Activated effector memory CD4-positive, alpha-beta T cell treated with Interleukin-2 at 50 U/mL for 16 hours (primary cell): ENCODE measurements around the gene TAF13.
A peak's percentile ranks its signal among the peaks of the same experiment; 100 is the strongest.

Experiments used
- DNase-seq: peaks from one replicate; pipeline ENCODE4 v3.0.0-alpha.2; 2020

Gene TAF13, protein sequence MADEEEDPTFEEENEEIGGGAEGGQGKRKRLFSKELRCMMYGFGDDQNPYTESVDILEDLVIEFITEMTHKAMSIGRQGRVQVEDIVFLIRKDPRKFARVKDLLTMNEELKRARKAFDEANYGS

DNA sequence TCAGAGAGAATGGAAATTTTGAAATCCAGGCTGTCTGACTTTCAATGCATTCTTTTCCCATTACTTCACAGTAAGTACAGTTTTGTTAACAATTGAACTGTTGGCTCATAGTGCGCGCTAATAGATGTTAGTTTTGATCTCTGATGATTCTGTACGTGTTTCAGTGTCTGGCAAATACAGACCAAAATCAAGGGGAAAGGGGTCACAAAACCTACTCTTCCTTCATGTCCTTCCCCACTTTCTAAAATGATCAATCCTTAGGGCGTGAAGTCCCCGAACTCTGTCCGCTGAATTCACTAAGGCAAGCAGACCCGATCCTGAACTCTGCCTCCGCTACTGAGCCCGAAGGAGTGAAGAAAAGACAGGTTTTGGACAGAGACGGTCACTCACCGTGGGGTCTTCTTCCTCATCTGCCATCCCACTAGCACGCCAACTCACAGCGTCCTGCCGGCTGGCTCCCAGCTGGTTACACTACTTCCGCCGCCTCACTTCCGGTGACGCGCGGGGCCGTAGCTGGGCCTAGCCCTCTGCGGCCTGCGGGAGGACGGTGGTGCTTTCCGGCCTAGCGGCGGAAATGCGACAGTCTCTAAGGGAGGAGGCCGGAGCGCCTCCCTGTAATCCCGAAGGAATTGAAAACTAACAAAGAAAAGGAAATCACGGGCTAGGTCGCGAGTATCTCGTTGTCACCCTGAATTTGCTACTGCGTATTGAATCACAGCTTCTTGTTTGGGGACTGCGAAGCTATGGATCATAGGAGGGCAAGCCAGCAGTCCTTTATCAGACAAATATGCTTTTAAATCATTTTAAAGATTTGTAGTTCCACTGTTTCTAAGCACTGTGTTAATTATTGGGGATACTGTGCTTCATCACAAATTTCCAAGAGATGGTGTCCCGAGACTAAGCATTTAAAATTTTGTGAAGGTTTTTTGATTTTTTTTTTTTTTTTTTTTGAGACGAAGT lies at the start of gene TAF13:
Gene TAF13, minus strand, starts transcription at position 473 of the 960 bp plus-strand sequence. Its CDS starts 56 bp downstream, at position 417.
- peak; percentile 82 for DNase-seq

GRCh38 chr1:109120356-109120755 lies 44.6 kb upstream of the TAF13 start:
- no peak for DNase-seq

- no peak for DNase-seq
These were observed 42.3 kb upstream of the TAF13 start for GRCh38 chr1:109118089-109118488.

DNA sequence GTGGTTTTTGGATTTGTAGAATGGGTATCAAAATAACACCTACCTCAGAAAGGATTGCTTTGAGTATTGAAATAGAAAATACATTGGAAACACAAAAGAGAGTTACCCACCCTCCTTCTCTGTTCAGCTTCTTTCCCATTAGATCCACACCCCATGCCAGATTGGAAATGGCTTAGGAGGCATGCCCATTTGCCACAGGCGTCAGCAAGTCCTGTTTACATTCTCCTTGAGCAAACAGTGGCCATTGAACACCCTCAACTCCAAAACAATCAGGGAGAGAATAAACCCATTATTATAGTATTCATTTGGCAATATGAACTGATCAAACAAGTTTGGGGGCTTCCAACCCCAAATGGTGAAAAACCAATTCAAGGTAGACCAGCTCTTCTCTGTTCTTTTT lies 40.5 kb upstream of the TAF13 start:
- no peak for DNase-seq

DNA sequence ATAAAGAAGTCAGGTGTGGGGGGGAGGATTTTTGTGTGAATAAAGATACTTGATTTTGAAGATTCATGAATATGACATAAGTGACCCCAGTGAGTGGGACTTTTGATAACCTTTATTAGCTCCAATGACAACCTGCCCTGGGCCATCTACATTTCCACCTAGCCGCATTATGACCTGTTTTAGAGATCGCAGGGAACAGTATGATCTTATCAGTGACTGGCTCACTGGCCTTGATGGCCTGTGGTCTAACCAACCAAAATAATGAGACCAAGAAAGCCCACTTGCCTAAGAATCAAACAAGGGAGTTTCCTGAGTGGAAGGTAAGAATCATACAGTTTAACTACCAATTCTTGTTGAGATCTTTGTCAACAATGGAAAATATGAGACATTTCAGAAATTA lies 39.9 kb upstream of the TAF13 start:
- no peak for DNase-seq

GRCh38 chr1:109114342-109114674 lies 38.5 kb upstream of the TAF13 start:
- no peak for DNase-seq

GRCh38 chr1:109113590-109114341 lies 38.0 kb upstream of the TAF13 start, which contains the start of gene ELAPOR1:
Gene ELAPOR1, plus strand, starts transcription at chr1:109114115. Its CDS starts 69 bp downstream, at chr1:109114184.
- DNase-seq, result peak; percentile 86

DNA sequence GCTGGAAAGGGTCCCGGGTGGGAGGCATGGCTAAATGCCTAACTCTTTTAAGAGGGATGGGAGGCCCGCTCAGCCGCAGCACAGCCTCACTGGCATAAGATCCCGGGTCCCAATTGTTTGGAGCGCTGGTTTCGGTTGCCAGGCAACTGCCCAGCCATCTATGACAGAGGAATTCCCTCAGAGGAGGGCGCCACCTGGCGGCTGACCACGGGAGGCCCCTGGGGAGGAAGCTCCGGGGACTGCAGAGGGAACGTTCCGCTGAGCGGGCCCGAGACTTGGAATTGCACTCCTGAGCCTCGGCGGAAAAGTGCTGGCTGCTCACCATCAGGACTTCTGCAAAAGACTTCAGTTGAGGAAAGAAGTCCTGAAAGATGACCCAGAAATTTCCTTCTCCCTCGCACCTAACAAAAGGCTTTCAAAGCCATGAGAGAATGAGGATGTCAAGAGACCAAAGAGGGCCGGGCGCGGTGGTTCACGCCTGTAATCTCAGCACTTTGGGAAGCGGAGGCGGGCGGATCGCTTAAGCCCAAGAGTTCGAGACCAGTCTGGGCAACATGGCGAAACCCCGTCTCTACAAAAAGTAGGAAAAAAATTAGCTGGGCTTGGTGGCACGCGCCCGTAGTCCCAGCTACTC lies 37.0 kb upstream of the TAF13 start:
- peak; percentile 77 for DNase-seq

GRCh38 chr1:109112056-109112651 lies 36.4 kb upstream of the TAF13 start:
- no peak for DNase-seq

GRCh38 chr1:109111386-109112055 lies 35.7 kb upstream of the TAF13 start:
- DNase-seq, result no peak

DNA sequence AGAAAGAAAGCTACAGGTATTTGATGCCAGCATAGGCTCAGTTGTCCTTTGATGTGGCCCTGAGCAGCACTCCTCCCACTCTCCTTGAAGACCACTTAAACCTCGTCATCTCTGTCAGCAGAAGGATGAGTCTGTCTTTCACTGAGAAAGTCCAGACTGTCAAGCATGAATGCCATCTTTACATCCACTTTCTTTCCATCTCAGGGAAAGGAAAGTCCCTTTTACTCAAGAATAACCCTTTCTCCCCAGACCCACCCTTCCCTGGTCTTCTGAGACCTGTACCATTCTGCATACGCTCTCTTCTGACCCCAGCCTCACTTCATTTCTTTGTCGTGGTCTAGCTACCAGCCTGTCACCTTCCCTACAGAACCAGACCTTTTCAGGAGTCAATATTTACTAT lies 34.1 kb upstream of the TAF13 start:
- DNase-seq, result no peak

- DNase-seq, result no peak
These were observed 32.0 kb upstream of the TAF13 start for GRCh38 chr1:109107785-109108184.

- no peak for DNase-seq
These were observed 30.1 kb upstream of the TAF13 start for GRCh38 chr1:109105881-109106280.

DNA sequence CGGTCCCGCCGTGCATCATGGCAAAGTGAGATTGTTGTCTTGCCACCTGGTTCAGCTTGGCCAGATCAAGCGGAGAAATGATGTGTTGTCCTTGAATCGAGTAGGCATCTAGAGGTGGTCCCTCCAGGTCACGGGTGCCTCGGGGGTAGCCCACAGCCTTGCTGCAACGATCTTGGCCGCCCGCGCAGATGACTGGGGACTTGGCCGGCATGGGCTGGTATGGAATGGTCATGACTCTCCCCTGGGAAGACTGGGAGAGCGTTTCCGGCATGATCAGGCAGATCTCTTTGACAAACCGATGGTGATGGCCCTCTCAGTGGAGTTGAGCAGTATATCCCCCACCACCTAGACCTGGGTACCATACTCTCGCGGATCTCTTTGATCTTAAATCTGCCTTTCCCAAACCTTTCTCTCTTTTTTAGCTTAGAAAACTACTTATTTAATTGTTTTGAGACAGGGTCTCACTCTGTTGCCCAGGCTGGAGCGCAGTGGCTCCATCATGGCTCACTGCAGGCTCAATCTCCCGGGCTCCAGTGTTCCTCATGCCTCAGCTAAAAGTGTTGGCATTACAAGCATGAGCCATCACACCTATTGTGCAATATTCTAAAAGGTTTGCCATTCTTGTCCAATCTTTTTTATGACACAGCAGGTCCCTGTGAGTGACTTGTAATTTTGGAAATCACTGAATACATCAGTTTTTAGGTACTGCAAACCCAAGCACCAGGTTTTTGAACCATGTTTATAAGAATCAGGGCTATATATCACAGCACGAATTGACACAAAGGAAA lies 28.8 kb upstream of the TAF13 start:
- no peak for DNase-seq

GRCh38 chr1:109099938-109100773 lies 24.4 kb upstream of the TAF13 start:
- peak; percentile 95 for DNase-seq

GRCh38 chr1:109096120-109096519 lies 20.3 kb upstream of the TAF13 start:
- no peak for DNase-seq

GRCh38 chr1:109095631-109096030 lies 19.8 kb upstream of the TAF13 start:
- no peak for DNase-seq

GRCh38 chr1:109094871-109095270 lies 19.1 kb upstream of the TAF13 start:
- DNase-seq, result no peak

DNA sequence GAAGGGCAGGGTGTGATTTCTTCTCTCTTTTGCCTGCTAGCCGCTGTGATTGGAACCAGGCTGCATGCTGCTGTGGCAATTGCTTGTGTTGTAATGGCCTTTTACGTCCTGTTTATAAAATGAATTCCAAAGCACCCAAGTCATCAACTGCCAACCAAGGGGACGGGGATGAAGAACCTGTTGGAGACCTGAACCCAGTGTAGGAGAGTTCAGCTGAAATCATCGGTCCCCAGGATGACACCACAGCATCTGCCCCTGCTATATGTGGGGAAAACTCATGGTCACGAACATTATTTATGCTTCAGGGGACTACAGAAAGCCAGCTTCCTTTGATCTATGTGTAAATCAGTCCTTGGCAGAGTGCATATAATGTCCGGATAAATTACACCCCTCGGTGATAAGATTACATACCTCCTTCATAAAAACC lies 18.6 kb upstream of the TAF13 start:
- no peak for DNase-seq

- no peak for DNase-seq
These were observed 16.0 kb upstream of the TAF13 start for GRCh38 chr1:109091839-109092193.
